Parathyroid adenoma (tissue), 2 donors: ENCODE data around the gene GPC5.

Source experiments
- H2AFZ ChIP-seq: fragments of 300-600 bp; sonication (generic); one replicate; pipeline ENCODE4 v1.7.0; 2017; ENCODE audit warnings: antibody characterized with exemption, mild to moderate bottlenecking
- H3K27ac ChIP-seq: fragments of 300-600 bp; sonication (generic); one replicate; pipeline ENCODE4 v1.7.0; 2017
- H3K27me3 ChIP-seq: fragments of 300-600 bp; sonication (generic); one replicate; pipeline ENCODE4 v1.7.0; 2017; ENCODE audit warnings: low read length; ENCODE audit not compliant: control insufficient read depth, insufficient read depth
- H3K36me3 ChIP-seq: fragments of 300-600 bp; sonication (generic); one replicate; pipeline ENCODE4 v1.7.0; 2017; ENCODE audit warnings: low read length; ENCODE audit not compliant: control insufficient read depth, insufficient read depth
- H3K4me1 ChIP-seq: fragments of 300-600 bp; sonication (generic); one replicate; pipeline ENCODE4 v1.7.0; 2017; ENCODE audit warnings: control low read depth
- H3K4me2 ChIP-seq: fragments of 300-600 bp; sonication (generic); one replicate; pipeline ENCODE4 v1.7.0; 2017; ENCODE audit warnings: low read length
- H3K4me3 ChIP-seq: fragments of 300-600 bp; sonication (generic); one replicate; pipeline ENCODE4 v1.7.0; 2017; ENCODE audit warnings: low read depth, low read length
- H3K79me2 ChIP-seq: fragments of 300-600 bp; sonication (generic); one replicate; pipeline ENCODE4 v1.7.0; 2017; ENCODE audit warnings: control low read depth
- H3K9ac ChIP-seq: fragments of 300-600 bp; sonication (generic); one replicate; pipeline ENCODE4 v1.7.0; 2017; ENCODE audit warnings: mild to moderate bottlenecking
- H3K9me3 ChIP-seq: fragments of 300-600 bp; sonication (generic); one replicate; pipeline ENCODE4 v1.7.0; 2017; ENCODE audit warnings: low read length; ENCODE audit not compliant: control insufficient read depth
- CTCF ChIP-seq: fragments of 300-600 bp; sonication (generic); IDR thresholded peaks from one replicate; pipeline ENCODE4 v1.7.0; 2017; ENCODE audit warnings: antibody characterized with exemption, mild to moderate bottlenecking
- donor health status: primary hyperparathyroidism.

The GPC5 gene

GRCh38 chr13:91356919-91357612, 41.4 kb upstream of the GPC5 start:
- H3K9me3 ChIP-seq: no peaks in the 10 kb centered on the region
- H3K4me2 ChIP-seq: no peak overlapping the region
- H3K79me2 ChIP-seq: no peaks in the 10 kb centered on the region
- H3K27me3 ChIP-seq: no peaks in the 10 kb centered on the region
- no peak overlapping the region for H2AFZ ChIP-seq
- no peak overlapping the region for H3K9ac ChIP-seq
- TF ChIP-seq CTCF: no peak
- H3K4me1 ChIP-seq: no peaks in the 10 kb centered on the region
- H3K27ac ChIP-seq: no peak overlapping the region
- no peaks in the 10 kb centered on the region for H3K36me3 ChIP-seq
- no peak overlapping the region for H3K4me3 ChIP-seq

GRCh38 chr13:91357613-91358386, 40.6 kb upstream of the GPC5 start:
- no peak for TF ChIP-seq CTCF
- Histone ChIP-seq H3K9me3 (no peaks in the 10 kb centered on the region), H3K4me2 (no peak overlapping the region), H3K36me3 (no peaks in the 10 kb centered on the region), H2AFZ (no peak overlapping the region), H3K4me3 (no peak overlapping the region), H3K4me1 (no peaks in the 10 kb centered on the region), H3K27ac (no peak overlapping the region), H3K27me3 (no peaks in the 10 kb centered on the region), H3K9ac (no peak overlapping the region), H3K79me2 (no peaks in the 10 kb centered on the region)

- Histone ChIP-seq H3K4me1 (no peaks in the 10 kb centered on the region), H3K27ac (no peak overlapping the region), H3K36me3 (no peaks in the 10 kb centered on the region), H3K4me3 (no peak overlapping the region), H2AFZ (no peak overlapping the region), H3K9me3 (no peaks in the 10 kb centered on the region), H3K79me2 (no peaks in the 10 kb centered on the region), H3K27me3 (no peaks in the 10 kb centered on the region), H3K9ac (no peak overlapping the region), H3K4me2 (no peak overlapping the region)
- no peak for TF ChIP-seq CTCF
Measured at GRCh38 chr13:91358387-91358782, 40.0 kb upstream of the GPC5 start.

- no peaks in the 10 kb centered on the region for H3K9me3 ChIP-seq
- H2AFZ ChIP-seq: no peak overlapping the region
- H3K27ac ChIP-seq: no peak overlapping the region
- no peaks in the 10 kb centered on the region for H3K36me3 ChIP-seq
- H3K4me3 ChIP-seq: no peak overlapping the region
- no peak for TF ChIP-seq CTCF
- H3K79me2 ChIP-seq: no peaks in the 10 kb centered on the region
- no peaks in the 10 kb centered on the region for H3K4me1 ChIP-seq
- no peaks in the 10 kb centered on the region for H3K27me3 ChIP-seq
- H3K4me2 ChIP-seq: no peak overlapping the region
- no peak overlapping the region for H3K9ac ChIP-seq
Measured at GRCh38 chr13:91359111-91359510, 39.3 kb upstream of the GPC5 start.

- TF ChIP-seq CTCF: no peak
- no peaks in the 10 kb centered on the region for H3K36me3 ChIP-seq
- no peak overlapping the region for H2AFZ ChIP-seq
- no peaks in the 10 kb centered on the region for H3K79me2 ChIP-seq
- no peak overlapping the region for H3K27ac ChIP-seq
- no peaks in the 10 kb centered on the region for H3K9me3 ChIP-seq
- no peak overlapping the region for H3K4me2 ChIP-seq
- no peaks in the 10 kb centered on the region for H3K4me1 ChIP-seq
- no peak overlapping the region for H3K4me3 ChIP-seq
- no peak overlapping the region for H3K9ac ChIP-seq
- no peaks in the 10 kb centered on the region for H3K27me3 ChIP-seq
Measured at GRCh38 chr13:91359631-91360030, 38.8 kb upstream of the GPC5 start.
